ENCODE results near the gene AHCY.
A peak's percentile ranks its signal among the peaks of the same experiment; 100 is the strongest.
"Not testable (repeated sequence)": the region's sequence is repeated elsewhere in the genome, so short reads cannot be mapped to it uniquely, and the experiment has no call there.

The AHCY gene

GRCh38 chr20:34274694-34275093 lies 28.5 kb downstream of the AHCY start:
- in situ Hi-C loops (cut with MboI; ENCODE audit: low sequenced_read_pairs, unreplicated experiment): no loop called here
- DNase-seq (ENCODE audit: low spot score): peak; percentile 1
- no peak for TF ChIP-seq CTCF (IDR thresholded peaks at IDR 0.05; ENCODE audit: borderline replicate concordance, control extremely low read depth, extremely low read depth, insufficient read depth, missing control alignments)

GRCh38 chr20:34271956-34272355 lies 31.2 kb downstream of the AHCY start:
- DNase-seq (ENCODE audit: low spot score): no peak
- TF ChIP-seq CTCF (IDR thresholded peaks at IDR 0.05; ENCODE audit: borderline replicate concordance, control extremely low read depth, extremely low read depth, insufficient read depth, missing control alignments): no peak
- in situ Hi-C loops (cut with MboI; ENCODE audit: low sequenced_read_pairs, unreplicated experiment): no loop called here

GRCh38 chr20:34269996-34270627 lies 33.0 kb downstream of the AHCY start:
- no peak for DNase-seq (ENCODE audit: low spot score)
- TF ChIP-seq CTCF (IDR thresholded peaks at IDR 0.05; ENCODE audit: borderline replicate concordance, control extremely low read depth, extremely low read depth, insufficient read depth, missing control alignments): no peak
- in situ Hi-C loops (cut with MboI; ENCODE audit: low sequenced_read_pairs, unreplicated experiment): no loop called here

- in situ Hi-C loops (cut with MboI; ENCODE audit: low sequenced_read_pairs, unreplicated experiment): no loop called here
Measured at GRCh38 chr20:34268851-34269636, 34.1 kb downstream of the AHCY start.

GRCh38 chr20:34268145-34268544 lies 35.0 kb downstream of the AHCY start:
- no peak for TF ChIP-seq CTCF (IDR thresholded peaks at IDR 0.05; ENCODE audit: borderline replicate concordance, control extremely low read depth, extremely low read depth, insufficient read depth, missing control alignments)
- DNase-seq (ENCODE audit: low spot score): no peak
- in situ Hi-C loops (cut with MboI; ENCODE audit: low sequenced_read_pairs, unreplicated experiment): no loop called here

More at GRCh38 chr20:34268851-34269636, 34.1 kb downstream of the AHCY start:
- no peak for TF ChIP-seq CTCF (IDR thresholded peaks at IDR 0.05; ENCODE audit: borderline replicate concordance, control extremely low read depth, extremely low read depth, insufficient read depth, missing control alignments)
- DNase-seq (ENCODE audit: low spot score): peak; percentile 60

- DNase-seq (ENCODE audit: low spot score): no peak
- in situ Hi-C loops (cut with MboI; ENCODE audit: low sequenced_read_pairs, unreplicated experiment): no loop called here
- TF ChIP-seq CTCF (IDR thresholded peaks at IDR 0.05; ENCODE audit: borderline replicate concordance, control extremely low read depth, extremely low read depth, insufficient read depth, missing control alignments): no peak
Measured at GRCh38 chr20:34264141-34264540, 39.0 kb downstream of the AHCY start.

GRCh38 chr20:34263468-34263867 lies 39.7 kb downstream of the AHCY start:
- DNase-seq (ENCODE audit: low spot score); in situ Hi-C loops (cut with MboI; ENCODE audit: low sequenced_read_pairs, unreplicated experiment): not testable (repeated sequence)

Data from GM13976 (cell line).